Stomach (tissue), 4 donors: ENCODE data around the gene TTC4.

Source experiments
- EP300 ChIP-seq: sonication (generic); formaldehyde crosslinking; IDR thresholded peaks from one replicate; pipeline ENCODE4 v1.6.1; 2017; ENCODE audit warnings: antibody characterized with exemption
- POLR2A ChIP-seq, 4 donors: fragments of 450-650 bp; IDR thresholded peaks; one replicate each; pipeline ENCODE4 v1.6.1; 2016; ENCODE audit warnings: antibody characterized with exemption in 4 of 4, control low read depth in 2 of 4, mild to moderate bottlenecking in 1 of 4, moderate library complexity in 1 of 4
- POLR2AphosphoS5 ChIP-seq, 3 donors: sonication (generic); formaldehyde crosslinking; IDR thresholded peaks; one replicate each; pipeline ENCODE4 v1.6.1; 2016; ENCODE audit warnings: antibody characterized with exemption in 3 of 3
- TF ChIP-seq, protein P1 (sequence below), 7 experiments: fragments of 450-650 bp in 4 of 7; fragments of 200-600 bp in 3 of 7; sonication (generic) in 3 of 7; IDR thresholded peaks; one replicate each; pipeline ENCODE4 v1.5.1; 2016 to 2019; ENCODE audit warnings: antibody characterized with exemption in 7 of 7, control low read depth in 2 of 7, mild to moderate bottlenecking in 1 of 7

DNA sequence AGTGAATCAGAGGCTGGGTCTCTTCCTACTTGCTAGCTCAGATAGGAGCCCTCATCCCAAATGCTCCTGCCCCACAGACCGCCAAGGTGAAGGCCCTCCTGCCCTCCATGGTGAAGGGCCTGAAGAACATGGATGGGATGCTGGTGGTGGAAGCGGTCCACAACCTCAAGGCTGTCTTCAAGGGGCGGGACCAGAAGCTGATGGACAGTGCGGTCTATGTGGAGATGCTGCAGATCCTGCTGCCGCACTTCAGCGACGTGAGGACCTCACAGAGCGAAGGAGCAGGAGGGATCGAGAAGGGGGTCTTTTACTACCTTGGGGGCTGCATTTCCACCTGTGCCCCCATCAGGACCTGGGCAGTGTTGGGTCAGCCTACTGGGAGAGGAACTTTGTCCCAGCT is 14.6 kb upstream of the TTC4 start:
- TF ChIP-seq, protein P1, sequence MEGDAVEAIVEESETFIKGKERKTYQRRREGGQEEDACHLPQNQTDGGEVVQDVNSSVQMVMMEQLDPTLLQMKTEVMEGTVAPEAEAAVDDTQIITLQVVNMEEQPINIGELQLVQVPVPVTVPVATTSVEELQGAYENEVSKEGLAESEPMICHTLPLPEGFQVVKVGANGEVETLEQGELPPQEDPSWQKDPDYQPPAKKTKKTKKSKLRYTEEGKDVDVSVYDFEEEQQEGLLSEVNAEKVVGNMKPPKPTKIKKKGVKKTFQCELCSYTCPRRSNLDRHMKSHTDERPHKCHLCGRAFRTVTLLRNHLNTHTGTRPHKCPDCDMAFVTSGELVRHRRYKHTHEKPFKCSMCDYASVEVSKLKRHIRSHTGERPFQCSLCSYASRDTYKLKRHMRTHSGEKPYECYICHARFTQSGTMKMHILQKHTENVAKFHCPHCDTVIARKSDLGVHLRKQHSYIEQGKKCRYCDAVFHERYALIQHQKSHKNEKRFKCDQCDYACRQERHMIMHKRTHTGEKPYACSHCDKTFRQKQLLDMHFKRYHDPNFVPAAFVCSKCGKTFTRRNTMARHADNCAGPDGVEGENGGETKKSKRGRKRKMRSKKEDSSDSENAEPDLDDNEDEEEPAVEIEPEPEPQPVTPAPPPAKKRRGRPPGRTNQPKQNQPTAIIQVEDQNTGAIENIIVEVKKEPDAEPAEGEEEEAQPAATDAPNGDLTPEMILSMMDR (IDR thresholded peaks at IDR 0.05) = no peak
- no peak for TF ChIP-seq POLR2AphosphoS5 (IDR thresholded peaks at IDR 0.05)
- TF ChIP-seq POLR2A (IDR thresholded peaks at IDR 0.05) = no peak
- no peak for TF ChIP-seq EP300
